H1 (cell line): ENCODE measurements around the gene MDM1. TPM values are rescaled to one million over a fixed set of nuclear protein-coding genes. Genes with fewer than 3 reads are reported as not detected.

Source experiments
- CTCF ChIA-PET: fragments of 300-600 bp; sonication (Branson Sonifier 250); formaldehyde crosslinking; loops from one replicate; lab custom pipeline; 2021; ENCODE audit not compliant: partially characterized antibody; lab: Charles Lee
- POLR2A ChIA-PET: fragments of 300-600 bp; sonication (Branson Sonifier 250); formaldehyde crosslinking; loops from one replicate; lab custom pipeline; 2021; ENCODE audit warnings: inconsistent platforms; ENCODE audit not compliant: partially characterized antibody; lab: Charles Lee
- DNase-seq, 2 experiments: peaks; one replicate each; pipeline versions ENCODE4 v3.0.0 to v3.0.0-alpha.2; 2010 to 2022; ENCODE audit warnings: low spot score in 2 of 2, low read depth in 1 of 2, mixed read lengths in 1 of 2
- FAIRE-seq: peaks from 2 replicates; lab custom pipeline; 2011; peaks lifted over from hg19 to GRCh38; lab: Jason Lieb, UNC
- H2AFZ ChIP-seq: 2 replicates; pipeline ENCODE4 v1.8.1; 2012; ENCODE audit warnings: low read length, inconsistent platforms
- H2AK5ac ChIP-seq: 2 replicates; pipeline ENCODE4 v1.6.1; 2013; ENCODE audit warnings: low read depth, low read length
- H2BK120ac ChIP-seq: replicated peaks from 2 replicates; pipeline ENCODE3; 2013; ENCODE audit warnings: low read depth, low read length, inconsistent platforms
- H2BK12ac ChIP-seq: 2 replicates; pipeline ENCODE4 v1.6.1; 2013; ENCODE audit warnings: low read depth, low read length
- H2BK15ac ChIP-seq: 2 replicates; pipeline ENCODE4 v1.6.1; 2013; ENCODE audit warnings: low read length
- H2BK20ac ChIP-seq: 2 replicates; pipeline ENCODE4 v1.6.1; 2013; ENCODE audit warnings: low read length
- H2BK5ac ChIP-seq: 2 replicates; pipeline ENCODE4 v1.6.1; 2013; ENCODE audit warnings: low read depth, low read length
- H3K14ac ChIP-seq: 2 replicates; pipeline ENCODE4 v1.6.1; 2013; ENCODE audit warnings: inconsistent platforms; ENCODE audit not compliant: insufficient read length
- H3K18ac ChIP-seq: 2 replicates; pipeline ENCODE4 v1.6.1; 2013; ENCODE audit warnings: low read length; ENCODE audit errors: extremely low read depth
- H3K23ac ChIP-seq: 2 replicates; pipeline ENCODE4 v1.6.1; 2013; ENCODE audit warnings: inconsistent platforms; ENCODE audit not compliant: insufficient read length
- H3K23me2 ChIP-seq: 2 replicates; pipeline ENCODE4 v1.6.1; 2013; ENCODE audit warnings: low read depth, low read length
- H3K27ac ChIP-seq: 2 replicates; pipeline ENCODE4 v1.6.1; 2011; ENCODE audit warnings: low read depth, low read length, inconsistent platforms
- H3K27me3 ChIP-seq, 4 experiments: replicated peaks in 1 of 4; 1 replicate in 1 of 4; 2 replicates in 3 of 4; pipeline versions ENCODE4 v1.6.1 to v1.8.1; 2011 to 2013; ENCODE audit warnings: low read length in 3 of 4, mild to moderate bottlenecking in 3 of 4, inconsistent platforms in 2 of 4, mixed read lengths in 2 of 4, moderate library complexity in 1 of 4; ENCODE audit not compliant: control insufficient read depth in 3 of 4, insufficient read depth in 3 of 4; ENCODE audit errors: extremely low read depth in 1 of 4
- H3K36me3 ChIP-seq, 4 experiments: 2 replicates each; pipeline versions ENCODE4 v1.6.1 to v1.8.1; 2011 to 2013; ENCODE audit warnings: mild to moderate bottlenecking in 4 of 4, low read length in 3 of 4, moderate library complexity in 2 of 4, control low read depth in 1 of 4, inconsistent platforms in 1 of 4; ENCODE audit not compliant: insufficient read depth in 4 of 4, control insufficient read depth in 2 of 4
- H3K4ac ChIP-seq: replicated peaks from 2 replicates; pipeline ENCODE3; 2013; ENCODE audit warnings: low read length, low read depth, mixed read lengths, inconsistent platforms; ENCODE audit not compliant: insufficient read length
- H3K4me1 ChIP-seq, 4 experiments: replicated peaks in 1 of 4; 1 replicate in 1 of 4; 2 replicates in 3 of 4; pipeline versions ENCODE4 v1.6.1 to v1.8.1; 2011 to 2013; ENCODE audit warnings: low read length in 3 of 4, inconsistent platforms in 2 of 4, mixed read lengths in 1 of 4; ENCODE audit not compliant: insufficient read depth in 4 of 4, control insufficient read depth in 3 of 4
- H3K4me2 ChIP-seq, 2 experiments: 2 replicates each; pipeline versions ENCODE4 v1.6.1 to v1.8.1; 2011 to 2013; ENCODE audit warnings: low read depth in 2 of 2, low read length in 2 of 2, control low read depth in 1 of 2, inconsistent platforms in 1 of 2, mild to moderate bottlenecking in 1 of 2; ENCODE audit not compliant: insufficient read depth in 1 of 2
- H3K4me3 ChIP-seq, 4 experiments: fragments of 200-600, 300-600 bp in 1 of 4; sonication (generic), shearing (Covaris generic), sonication (Bioruptor Twin) in 1 of 4; 2 replicates each; pipeline versions ENCODE4 v1.5.1 to v1.8.1; 2011 to 2016; ENCODE audit warnings: low read length in 4 of 4, low read depth in 3 of 4, control low read depth in 2 of 4, inconsistent platforms in 2 of 4, mild to moderate bottlenecking in 2 of 4, mixed read lengths in 1 of 4, moderate library complexity in 1 of 4; ENCODE audit not compliant: insufficient read depth in 2 of 4; ENCODE audit errors: extremely low read depth in 1 of 4
- H3K56ac ChIP-seq: replicated peaks from 2 replicates; pipeline ENCODE3; 2013; ENCODE audit warnings: low read depth, mild to moderate bottlenecking, mixed read lengths, low read length, inconsistent platforms; ENCODE audit not compliant: insufficient read length
- H3K79me1 ChIP-seq: 2 replicates; pipeline ENCODE4 v1.6.1; 2013; ENCODE audit warnings: low read depth, low read length, control low read depth
- H3K79me2 ChIP-seq, 2 experiments: 2 replicates each; pipeline versions ENCODE4 v1.6.1 to v1.8.1; 2012 to 2013; ENCODE audit warnings: low read length in 2 of 2, mild to moderate bottlenecking in 2 of 2, inconsistent platforms in 1 of 2; ENCODE audit not compliant: insufficient read depth in 2 of 2, control insufficient read depth in 1 of 2
- H3K9ac ChIP-seq, 4 experiments: replicated peaks in 1 of 4; 1 replicate in 1 of 4; 2 replicates in 3 of 4; pipeline versions ENCODE4 v1.6.1 to v1.8.1; 2011 to 2013; ENCODE audit warnings: low read depth in 3 of 4, low read length in 3 of 4, control low read depth in 2 of 4, mild to moderate bottlenecking in 2 of 4, moderate library complexity in 2 of 4, inconsistent platforms in 1 of 4; ENCODE audit errors: extremely low read depth in 1 of 4
- H3K9me3 ChIP-seq, 2 experiments: 2 replicates each; pipeline versions ENCODE4 v1.6.1 to v1.8.1; 2012 to 2013; ENCODE audit warnings: mild to moderate bottlenecking in 2 of 2, moderate library complexity in 2 of 2, control low read depth in 1 of 2, inconsistent platforms in 1 of 2, low read depth in 1 of 2, low read length in 1 of 2, mixed read lengths in 1 of 2; ENCODE audit not compliant: insufficient read depth in 2 of 2
- H4K20me1 ChIP-seq, 2 experiments: replicated peaks in 1 of 2; 2 replicates each; pipeline versions ENCODE3 to v1.8.1; 2011 to 2013; ENCODE audit warnings: inconsistent platforms in 2 of 2, low read length in 2 of 2, mild to moderate bottlenecking in 1 of 2; ENCODE audit not compliant: insufficient read depth in 2 of 2, control insufficient read depth in 1 of 2
- H4K5ac ChIP-seq: 2 replicates; pipeline ENCODE4 v1.6.1; 2013; ENCODE audit warnings: low read length, low read depth, mixed read lengths, inconsistent platforms; ENCODE audit not compliant: insufficient read length
- H4K8ac ChIP-seq: 2 replicates; pipeline ENCODE4 v1.8.0; 2013; ENCODE audit warnings: mild to moderate bottlenecking, moderate library complexity, low read length, inconsistent platforms; ENCODE audit not compliant: insufficient read depth; ENCODE audit errors: extremely low read depth
- H4K91ac ChIP-seq: replicated peaks from 2 replicates; pipeline ENCODE3; 2013; ENCODE audit warnings: low read length, mixed read lengths, inconsistent platforms; ENCODE audit not compliant: insufficient read length
- POLR2A ChIP-seq, 2 experiments: IDR thresholded peaks; 1 replicate in 1 of 2; 2 replicates in 1 of 2; pipeline ENCODE4 v1.6.1; 2011; ENCODE audit warnings: low read depth in 2 of 2, low read length in 2 of 2, mild to moderate bottlenecking in 2 of 2; ENCODE audit errors: control extremely low read depth in 1 of 2
- SIN3A ChIP-seq, 2 experiments: IDR thresholded peaks in 1 of 2; conservative IDR thresholded peaks in 1 of 2; 2 replicates each; pipeline ENCODE4 v1.6.1; 2011 to 2012; ENCODE audit warnings: low read length in 2 of 2, improper control_type of control experiment in 1 of 2, low read depth in 1 of 2, mild to moderate bottlenecking in 1 of 2
- WGBS, 2 experiments: shearing (Covaris generic) in 1 of 2; methylation state at CpG; one replicate each; pipeline versions ENCODE4 v1.1.6 to v1.1.7; 2013 to 2015; ENCODE audit warnings: low lambda C conversion rate in 2 of 2, mixed read lengths in 2 of 2, inconsistent platforms in 1 of 2, low coverage in 1 of 2, missing lambda C conversion rate in 1 of 2; ENCODE audit not compliant: insufficient replicate concordance in 2 of 2, insufficient coverage in 1 of 2, insufficient read length in 1 of 2; ENCODE audit errors: extremely low coverage in 1 of 2, missing lambda C conversion rate in 1 of 2; 5-methylcytosine and 5-hydroxymethylcytosine counted together
- polyA plus RNA-seq, 7 experiments: library from polyadenylated mRNA; depleted of rRNA in 3 of 7; stranded (reverse) in 5 of 7; unstranded in 2 of 7; fragments of >200 nt in 5 of 7; fragments of 200-250 nt in 2 of 7; gene quantifications; 1 replicate in 5 of 7; 2 replicates in 1 of 7; 4 replicates in 1 of 7; pipeline versions ENCODE4 v1.2.1 to v1.2.3, GENCODE V29; 2011 to 2013; ENCODE audit warnings: missing spikeins in 2 of 7, mixed read lengths in 2 of 7
- total RNA-seq: library from RNA; stranded (reverse); fragmentation: NEBNext Ultra II Directional; extraction: Animal tissue kit (Norgen Biotek cat#: 25700); gene quantifications from 2 replicates; pipeline ENCODE4 v1.2.1, GENCODE V29; 2021
- TF ChIP-seq, protein P1 (sequence below): IDR thresholded peaks from 2 replicates; pipeline ENCODE4 v1.6.1; 2012; ENCODE audit warnings: inconsistent platforms

The MDM1 gene
- total and polyA plus RNA-seq, 2 of the 8 experiments (the other 6 are each of a cell fraction or from before 2014, with no cell fraction given), result 3.1 to 10.7 TPM

DNA sequence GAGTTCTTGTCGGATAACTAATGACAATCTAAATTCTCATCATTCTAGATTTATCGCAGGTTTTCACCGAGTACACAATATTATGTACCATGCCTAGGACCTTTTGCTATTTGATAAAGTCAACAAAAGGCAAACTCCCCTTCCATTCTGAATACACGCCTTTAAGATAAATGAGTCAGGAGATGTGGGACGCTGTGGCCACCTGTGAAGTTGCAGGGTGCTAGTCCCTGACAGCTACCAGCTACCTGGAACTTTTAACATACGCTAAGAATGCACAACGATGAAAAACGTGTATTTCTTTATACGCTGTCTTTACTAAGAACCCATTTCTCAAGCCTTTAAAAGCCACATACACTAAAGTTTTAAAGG, 678 bp downstream of the MDM1 start:
- no peak for FAIRE-seq
- no peaks in the 10 kb centered on the region for H3K9me3 ChIP-seq
- CTCF ChIA-PET, result interaction anchor here (0.6 to 2.1 kb wide), 6 partner anchors 11 to 174 kb away, joined by 3 to 8 read pairs (median 4); partner anchors contain the start of gene IL26

More for the DNA sequence above, 678 bp downstream of the MDM1 start:
- Histone ChIP-seq H3K4me2 (peak overlapping the region; percentile 72 to 86), H3K56ac (no peak overlapping the region), H3K4ac (no peak overlapping the region), H3K23ac (no peak overlapping the region), H3K23me2 (peaks cover 8% of the 10 kb centered on the region), H2BK5ac (no peak overlapping the region), H3K4me1 (peaks cover 0 to 7% (median 3%) of the 10 kb centered on the region in 4 experiments; a peak in 3 of 7 replicates), H3K9ac (peak overlapping the region; percentile 40 to 82 (median 64)), H3K79me2 (0 out of 4 replicates have a peak, but pooled peaks cover 0 to 5% of the 10 kb centered on the region in 2 experiments), H4K5ac (no peak overlapping the region), H4K91ac (no peak overlapping the region), H3K4me3 (peak overlapping the region; percentile 67 to 80 (median 75)), H3K18ac (no peak overlapping the region), H2BK20ac (no peak overlapping the region), H3K36me3 (peaks cover 0 to 4% (median under 1%) of the 10 kb centered on the region in 4 experiments; a peak in 2 of 8 replicates), H3K79me1 (no peaks in the 10 kb centered on the region), H2AFZ (peak overlapping the region; percentile 65; the same call in 1 of the 2 replicates), H2BK15ac (no peak overlapping the region), H2BK120ac (no peak overlapping the region), H3K27ac (no peak overlapping the region), H4K20me1 (no peaks in the 10 kb centered on the region), H4K8ac (no peak overlapping the region), H2BK12ac (no peak overlapping the region), H3K27me3 (no peaks in the 10 kb centered on the region), H3K14ac (no peak overlapping the region), H2AK5ac (no peak overlapping the region)
- whole genome bisulfite sequencing, 2 experiments, result 39% methylated on average over 9 of the region's 9 CpGs; no CpG with 5 or more reads in 1 of the 2 experiments
- POLR2A ChIA-PET, result interaction anchor here (0.8 to 1.3 kb wide), 8 partner anchors 10 to 279 kb away, joined by 3 to 4 read pairs (median 3); partner anchors contain the start of gene RAP1B
- DNase-seq, result no peak
- TF ChIP-seq, protein P1, sequence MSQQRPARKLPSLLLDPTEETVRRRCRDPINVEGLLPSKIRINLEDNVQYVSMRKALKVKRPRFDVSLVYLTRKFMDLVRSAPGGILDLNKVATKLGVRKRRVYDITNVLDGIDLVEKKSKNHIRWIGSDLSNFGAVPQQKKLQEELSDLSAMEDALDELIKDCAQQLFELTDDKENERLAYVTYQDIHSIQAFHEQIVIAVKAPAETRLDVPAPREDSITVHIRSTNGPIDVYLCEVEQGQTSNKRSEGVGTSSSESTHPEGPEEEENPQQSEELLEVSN, result no peak
- TF ChIP-seq SIN3A (conservative IDR thresholded peaks at IDR 0.05 in 1 of 2, IDR thresholded peaks at IDR 0.05 in 1 of 2; ENCODE audit: low read depth in 1 of 2, low read length in 2 of 2) (0 out of 4 replicates have a peak, but pooled peaks of 1 of the 2 experiments have one; percentile 24), POLR2A (IDR thresholded peaks at IDR 0.05; ENCODE audit: control extremely low read depth in 1 of 2, low read depth in 2 of 2, low read length in 2 of 2) (no peak)
